Spleen (tissue), 3 donors: Measurements from ENCODE around the gene MAN2A2.

ENCODE experiments used
- POLR2A ChIP-seq, 3 donors: fragments of 450-650 bp; IDR thresholded peaks; one replicate each; pipeline ENCODE4 v1.5.1; 2017; ENCODE audit warnings: antibody characterized with exemption in 3 of 3, mild to moderate bottlenecking in 1 of 3
- POLR2AphosphoS5 ChIP-seq, 3 donors: sonication (generic); formaldehyde crosslinking; IDR thresholded peaks; one replicate each; pipeline ENCODE4 v1.5.1; 2017; ENCODE audit warnings: antibody characterized with exemption in 3 of 3

DNA sequence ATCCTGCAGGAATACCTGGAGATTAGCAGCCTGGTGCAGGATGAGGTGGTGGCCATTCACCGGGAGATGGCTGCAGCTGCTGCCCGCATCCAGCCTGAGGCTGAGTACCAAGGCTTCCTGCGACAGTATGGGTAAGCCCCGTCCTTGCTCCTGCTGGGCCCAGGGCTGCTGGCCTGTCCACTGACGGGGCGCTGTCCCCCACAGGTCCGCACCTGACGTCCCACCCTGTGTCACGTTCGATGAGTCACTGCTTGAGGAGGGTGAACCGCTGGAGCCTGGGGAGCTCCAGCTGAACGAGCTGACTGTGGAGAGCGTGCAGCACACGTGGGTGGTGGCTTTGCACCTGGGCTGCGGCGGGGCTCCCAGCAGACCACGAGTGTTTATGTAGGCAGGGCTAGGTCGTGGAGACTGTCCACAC lies 13.8 kb upstream of the MAN2A2 start:
- no peak for TF ChIP-seq POLR2A (IDR thresholded peaks at IDR 0.05)
- TF ChIP-seq POLR2AphosphoS5 (IDR thresholded peaks at IDR 0.05) = peak; percentile 43 to 79 (median 65)
